H7 (cell line): ENCODE measurements around the gene TAPT1. TPM values are rescaled to one million over a fixed set of nuclear protein-coding genes. Genes with fewer than 3 reads are reported as not detected.

Source experiments
- DNase-seq: peaks from one replicate; pipeline ENCODE4 v3.0.0; 2012
- H3K27me3 ChIP-seq: 2 replicates; pipeline ENCODE4 v1.6.0; 2011; ENCODE audit warnings: mild to moderate bottlenecking, low read length; ENCODE audit not compliant: control insufficient read depth, insufficient read depth
- H3K36me3 ChIP-seq: replicated peaks from 2 replicates; pipeline ENCODE4 v1.5.1; 2011; ENCODE audit warnings: low read length; ENCODE audit not compliant: control insufficient read depth, insufficient read depth
- H3K4me3 ChIP-seq: 2 replicates; pipeline ENCODE4 v1.5.1; 2011; ENCODE audit warnings: low read depth, mild to moderate bottlenecking, control low read depth, low read length, moderate library complexity; ENCODE audit not compliant: insufficient read depth
- total RNA-seq: library from RNA; depleted of rRNA; stranded (reverse); fragments of >200 nt; shearing (Covaris generic); gene quantifications from 2 replicates; pipeline ENCODE4 v1.2.3, GENCODE V29; 2014

TAPT1 gene
- total RNA-seq, 1 experiment from 2014 or later = 5.8 TPM

DNA sequence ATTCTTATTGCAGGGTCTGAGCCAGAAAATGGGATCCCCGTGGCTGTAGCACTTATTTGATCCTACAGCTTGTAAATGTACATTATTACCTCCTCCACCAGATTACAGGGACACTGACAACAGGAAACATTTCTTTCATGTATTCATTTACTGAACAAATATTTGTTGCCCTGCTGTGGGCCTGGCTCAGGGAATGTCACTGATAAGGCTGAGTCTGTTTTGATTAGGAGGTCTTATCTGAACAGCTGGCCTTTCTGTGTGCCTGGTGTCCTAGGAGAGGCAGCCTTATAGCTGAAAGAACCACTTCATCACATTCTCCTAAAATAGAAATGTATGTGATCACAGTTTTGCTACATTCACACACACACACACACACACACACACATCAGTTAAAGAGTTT lies 96.9 kb downstream of the TAPT1 start:
- Histone ChIP-seq H3K36me3 (no peaks in the 10 kb centered on the region), H3K4me3 (no peak overlapping the region), H3K27me3 (no peaks in the 10 kb centered on the region)
- no peak for DNase-seq

- H3K27me3 ChIP-seq = no peaks in the 10 kb centered on the region
- DNase-seq = no peak
- H3K4me3 ChIP-seq = no peak overlapping the region
- no peaks in the 10 kb centered on the region for H3K36me3 ChIP-seq
These were observed 99.6 kb downstream of the TAPT1 start for GRCh38 chr4:16126714-16127113.

DNA sequence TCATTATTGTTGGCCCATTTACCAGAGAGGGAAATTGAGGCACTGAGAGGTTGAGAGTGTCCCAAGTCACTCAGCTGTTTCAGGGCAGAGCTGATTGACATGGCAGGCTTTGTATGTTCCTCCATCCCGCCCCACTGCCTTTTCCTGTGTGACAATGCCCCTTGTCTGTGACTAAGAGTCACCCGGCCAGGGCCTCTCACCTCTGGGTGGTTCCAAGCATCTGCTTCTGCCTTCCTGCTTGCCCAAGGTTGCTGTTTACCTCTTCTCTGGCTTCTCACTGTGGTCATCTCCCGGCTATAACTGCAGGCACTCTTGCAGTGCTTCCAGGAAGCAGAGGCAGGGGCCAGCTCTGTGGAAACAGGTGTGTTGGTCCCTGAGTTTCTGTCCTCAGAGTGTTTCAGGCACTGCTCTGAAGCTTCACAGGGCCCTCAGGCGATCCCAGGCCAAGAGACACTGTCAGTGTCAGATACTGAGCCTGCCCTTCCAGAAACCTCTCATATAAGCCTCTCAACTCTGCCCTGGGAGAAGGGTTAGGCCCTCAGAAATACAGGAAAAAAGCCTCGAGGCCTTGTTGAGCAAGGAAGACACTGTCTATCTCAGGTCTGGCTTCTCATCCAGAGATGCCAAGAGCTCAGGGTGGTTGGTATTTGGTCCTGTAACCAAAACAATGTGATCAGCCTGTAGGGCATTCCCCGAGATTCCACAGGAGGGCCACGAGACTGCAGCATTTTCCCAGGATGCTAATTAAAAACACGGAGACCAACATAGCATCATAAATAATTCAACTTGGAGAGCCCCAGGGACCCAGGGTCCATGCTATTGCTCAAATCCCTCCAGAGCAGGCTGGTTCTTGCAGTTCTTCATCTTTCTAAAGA lies 100.5 kb downstream of the TAPT1 start:
- Histone ChIP-seq H3K36me3 (no peaks in the 10 kb centered on the region), H3K4me3 (no peak overlapping the region), H3K27me3 (no peaks in the 10 kb centered on the region)
- DNase-seq = no peak

DNA sequence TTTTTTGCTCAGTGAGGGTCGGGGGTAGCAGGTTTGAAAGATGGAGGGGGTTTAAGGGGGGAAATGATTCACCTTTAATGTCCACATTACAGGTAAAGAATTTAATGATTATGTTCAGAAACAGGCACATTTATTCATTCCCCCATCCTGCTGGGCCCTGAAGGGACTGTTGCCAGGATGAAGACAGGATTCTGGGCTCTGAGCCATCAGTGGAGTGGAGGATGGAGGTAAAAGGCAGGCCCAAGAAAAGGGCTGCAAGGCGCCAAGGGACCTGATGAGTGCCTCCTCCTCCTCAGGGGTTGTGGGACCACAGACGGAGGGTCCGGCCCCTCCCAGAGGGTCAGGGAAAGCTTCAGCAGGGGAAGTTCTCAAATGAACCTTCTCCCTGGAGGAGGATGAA lies 102.0 kb downstream of the TAPT1 start:
- no peaks in the 10 kb centered on the region for H3K36me3 ChIP-seq
- no peak for DNase-seq
- H3K27me3 ChIP-seq = no peaks in the 10 kb centered on the region

GRCh38 chr4:16123356-16124084 lies 102.8 kb downstream of the TAPT1 start:
- H3K4me3 ChIP-seq = no peak overlapping the region
- no peaks in the 10 kb centered on the region for H3K36me3 ChIP-seq
- no peak for DNase-seq
- no peaks in the 10 kb centered on the region for H3K27me3 ChIP-seq

More for the DNA sequence above, 102.0 kb downstream of the TAPT1 start:
- H3K4me3 ChIP-seq = no peak overlapping the region

DNA sequence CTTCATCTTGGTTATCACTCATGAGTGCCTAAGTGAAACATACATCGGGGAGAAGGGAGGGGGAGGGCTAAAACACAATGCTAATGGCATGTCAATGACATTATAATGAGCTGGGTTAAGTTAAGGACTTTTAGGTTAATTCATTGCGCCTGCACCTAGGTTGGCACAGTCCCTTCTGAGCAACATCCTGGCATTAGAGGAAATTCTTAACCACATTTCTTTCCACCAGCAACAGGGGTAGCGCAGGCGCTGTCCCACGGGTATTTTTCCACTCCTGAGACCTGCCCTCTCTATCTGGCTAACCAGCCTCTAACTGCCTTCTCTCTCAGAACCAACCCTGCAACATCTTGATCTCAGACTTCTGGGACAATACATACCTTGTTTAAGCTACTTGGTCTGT lies 103.5 kb downstream of the TAPT1 start:
- Histone ChIP-seq H3K4me3 (no peak overlapping the region), H3K27me3 (no peaks in the 10 kb centered on the region), H3K36me3 (no peaks in the 10 kb centered on the region)
- no peak for DNase-seq

GRCh38 chr4:16122308-16122711 lies 104.0 kb downstream of the TAPT1 start:
- H3K27me3 ChIP-seq = no peaks in the 10 kb centered on the region
- no peaks in the 10 kb centered on the region for H3K36me3 ChIP-seq
- no peak overlapping the region for H3K4me3 ChIP-seq
- DNase-seq = no peak

GRCh38 chr4:16120720-16121119 lies 105.6 kb downstream of the TAPT1 start:
- no peaks in the 10 kb centered on the region for H3K27me3 ChIP-seq
- no peaks in the 10 kb centered on the region for H3K36me3 ChIP-seq
- DNase-seq = peak; percentile 46
- no peak overlapping the region for H3K4me3 ChIP-seq

DNA sequence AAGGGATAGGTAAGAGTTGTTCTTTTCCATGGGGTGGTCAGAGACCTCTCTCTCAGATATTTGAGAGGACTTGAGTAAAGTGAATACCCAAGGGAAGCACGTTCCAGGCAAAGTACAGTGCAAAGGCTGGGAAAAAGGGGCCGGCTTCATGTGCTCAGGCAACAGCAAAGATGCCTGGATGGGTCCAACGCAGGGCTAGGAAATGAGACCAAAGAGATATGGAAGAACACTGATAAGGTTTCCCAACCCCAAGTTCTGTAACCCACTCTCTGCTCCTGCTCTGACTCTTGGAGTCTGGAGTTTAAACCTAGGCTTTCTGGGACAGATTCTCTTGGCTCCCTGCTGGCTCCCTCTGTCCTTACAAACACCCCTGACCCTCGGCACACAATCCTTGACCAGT lies 106.3 kb downstream of the TAPT1 start:
- no peak for DNase-seq
- Histone ChIP-seq H3K27me3 (no peaks in the 10 kb centered on the region), H3K4me3 (no peak overlapping the region), H3K36me3 (no peaks in the 10 kb centered on the region)

DNA sequence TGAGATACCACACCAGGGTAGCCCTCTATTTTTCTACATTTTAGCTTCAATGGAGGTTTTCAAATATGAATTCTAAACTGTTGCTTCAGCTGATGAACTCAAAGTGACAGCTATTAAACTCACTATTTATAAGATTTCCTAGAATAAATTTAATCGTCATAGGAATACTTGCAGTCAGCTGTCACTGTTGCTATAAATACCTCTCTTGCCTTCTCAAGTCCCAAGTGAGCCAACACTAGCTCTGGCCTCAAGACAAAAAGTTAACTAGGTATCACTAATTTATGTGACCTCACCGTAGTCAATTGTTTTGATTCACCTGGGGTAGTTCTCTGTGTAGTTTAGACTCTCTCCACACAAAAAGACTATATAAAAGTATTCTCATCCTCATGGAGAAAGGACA lies 108.2 kb downstream of the TAPT1 start:
- Histone ChIP-seq H3K4me3 (no peak overlapping the region), H3K27me3 (no peaks in the 10 kb centered on the region), H3K36me3 (no peaks in the 10 kb centered on the region)
- DNase-seq = no peak

DNA sequence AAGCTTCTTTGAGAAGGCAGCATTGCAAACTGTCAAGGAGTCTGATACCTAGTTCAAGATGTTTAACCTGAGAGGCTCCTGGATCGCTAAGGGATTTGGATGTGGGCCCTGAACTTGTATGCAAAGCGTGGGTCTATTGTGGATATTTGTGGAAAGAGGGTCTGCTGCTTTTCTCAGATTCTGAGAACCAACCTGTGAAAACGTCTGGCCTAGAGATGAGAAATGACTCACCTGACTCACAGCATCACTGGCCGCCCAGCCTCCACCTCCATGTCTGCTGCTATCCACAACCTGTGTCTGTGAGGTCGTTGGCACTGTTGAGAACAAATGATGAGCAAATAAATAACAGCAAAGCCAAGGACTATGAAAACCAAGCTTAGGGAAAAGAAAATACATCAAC lies 109.1 kb downstream of the TAPT1 start:
- Histone ChIP-seq H3K27me3 (no peaks in the 10 kb centered on the region), H3K36me3 (no peaks in the 10 kb centered on the region), H3K4me3 (no peak overlapping the region)
- no peak for DNase-seq

DNA sequence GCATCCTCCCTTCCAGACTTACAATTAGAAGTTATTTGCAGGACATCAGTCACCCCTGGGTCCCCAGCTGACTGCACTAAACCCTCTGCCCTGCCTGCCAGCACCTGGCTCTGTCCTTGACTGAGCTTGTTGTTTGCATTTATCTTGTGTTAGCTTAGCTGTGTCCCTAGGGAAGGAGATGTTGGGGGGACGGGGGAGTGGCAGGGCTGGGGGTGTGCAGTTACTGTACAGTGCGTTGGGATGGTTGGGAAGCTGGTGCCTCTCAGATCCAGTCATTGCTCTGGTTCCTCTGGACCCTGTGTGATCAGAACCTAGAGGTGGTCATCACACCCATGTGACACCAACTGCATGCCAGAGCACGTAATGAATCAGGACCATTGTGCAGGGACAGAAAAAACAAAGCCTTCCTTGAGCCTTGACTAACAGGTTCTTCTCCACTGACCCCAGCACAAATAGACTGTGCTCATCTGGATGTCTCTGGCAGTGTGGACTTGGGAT lies 109.7 kb downstream of the TAPT1 start:
- H3K4me3 ChIP-seq = no peak overlapping the region
- H3K36me3 ChIP-seq = no peaks in the 10 kb centered on the region
- DNase-seq = no peak
- no peaks in the 10 kb centered on the region for H3K27me3 ChIP-seq

GRCh38 chr4:16116019-16116418 lies 110.3 kb downstream of the TAPT1 start:
- no peak for DNase-seq
- H3K4me3 ChIP-seq = no peak overlapping the region
- H3K27me3 ChIP-seq = no peaks in the 10 kb centered on the region
- no peaks in the 10 kb centered on the region for H3K36me3 ChIP-seq

GRCh38 chr4:16114546-16114945 lies 111.7 kb downstream of the TAPT1 start:
- Histone ChIP-seq H3K36me3 (no peaks in the 10 kb centered on the region), H3K4me3 (no peak overlapping the region), H3K27me3 (no peaks in the 10 kb centered on the region)
- no peak for DNase-seq

GRCh38 chr4:16113741-16114140 lies 112.5 kb downstream of the TAPT1 start:
- Histone ChIP-seq H3K36me3 (no peaks in the 10 kb centered on the region), H3K27me3 (no peaks in the 10 kb centered on the region), H3K4me3 (no peak overlapping the region)
- no peak for DNase-seq
